ENCODE data around the gene GSTO1. TPM values are rescaled to one million over a fixed set of nuclear protein-coding genes. Genes with fewer than 3 reads are reported as not detected.

Gene GSTO1
- total and polyA plus RNA-seq, 2 of the 13 experiments (the other 11 are each of a cell fraction or from before 2014, with no cell fraction given), result 228 to 300 TPM

DNA sequence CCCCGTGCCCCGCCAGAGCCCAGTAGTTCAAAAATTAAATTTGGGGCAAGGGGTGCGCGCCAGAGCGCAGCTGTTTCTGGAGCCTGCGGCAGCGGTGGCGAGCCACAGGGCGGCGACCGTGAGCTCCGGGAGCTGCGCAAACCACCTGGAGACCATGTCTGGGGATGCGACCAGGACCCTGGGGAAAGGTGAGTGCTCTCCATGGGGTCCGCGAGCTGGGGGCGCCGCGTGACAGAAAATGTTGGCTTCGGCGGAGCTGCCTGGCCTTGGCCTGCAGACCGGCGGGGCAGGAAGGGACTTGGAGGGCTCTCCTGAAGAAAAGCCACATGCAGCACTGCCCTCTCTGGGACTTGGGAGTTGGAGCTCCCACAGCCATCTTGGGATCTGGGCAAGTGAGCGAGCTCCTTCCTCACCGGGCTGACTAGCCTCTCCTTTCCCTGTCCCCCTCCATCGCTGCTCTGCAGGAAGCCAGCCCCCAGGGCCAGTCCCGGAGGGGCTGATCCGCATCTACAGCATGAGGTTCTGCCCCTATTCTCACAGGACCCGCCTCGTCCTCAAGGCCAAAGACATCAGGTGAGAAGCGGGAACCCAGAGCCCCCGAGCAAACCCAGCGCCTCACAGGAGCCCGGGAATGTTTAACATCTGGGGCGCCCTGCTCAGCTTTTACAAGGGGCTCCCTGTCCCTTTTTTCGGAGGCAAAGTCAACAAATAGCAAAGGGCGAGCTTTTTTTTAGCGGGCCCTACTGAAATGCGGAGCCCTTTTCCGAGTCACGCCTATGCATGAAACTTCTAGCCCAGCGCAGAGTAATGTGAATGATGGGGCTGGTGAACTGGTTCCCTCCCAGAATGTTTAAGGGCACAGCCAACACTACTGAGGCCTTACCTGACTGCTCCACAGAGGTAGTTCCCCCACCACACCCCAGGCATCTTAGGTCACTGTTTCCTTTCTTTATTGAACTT, 20.4 kb downstream of the GSTO1 start (continued):
- TF ChIP-seq, protein P1, sequence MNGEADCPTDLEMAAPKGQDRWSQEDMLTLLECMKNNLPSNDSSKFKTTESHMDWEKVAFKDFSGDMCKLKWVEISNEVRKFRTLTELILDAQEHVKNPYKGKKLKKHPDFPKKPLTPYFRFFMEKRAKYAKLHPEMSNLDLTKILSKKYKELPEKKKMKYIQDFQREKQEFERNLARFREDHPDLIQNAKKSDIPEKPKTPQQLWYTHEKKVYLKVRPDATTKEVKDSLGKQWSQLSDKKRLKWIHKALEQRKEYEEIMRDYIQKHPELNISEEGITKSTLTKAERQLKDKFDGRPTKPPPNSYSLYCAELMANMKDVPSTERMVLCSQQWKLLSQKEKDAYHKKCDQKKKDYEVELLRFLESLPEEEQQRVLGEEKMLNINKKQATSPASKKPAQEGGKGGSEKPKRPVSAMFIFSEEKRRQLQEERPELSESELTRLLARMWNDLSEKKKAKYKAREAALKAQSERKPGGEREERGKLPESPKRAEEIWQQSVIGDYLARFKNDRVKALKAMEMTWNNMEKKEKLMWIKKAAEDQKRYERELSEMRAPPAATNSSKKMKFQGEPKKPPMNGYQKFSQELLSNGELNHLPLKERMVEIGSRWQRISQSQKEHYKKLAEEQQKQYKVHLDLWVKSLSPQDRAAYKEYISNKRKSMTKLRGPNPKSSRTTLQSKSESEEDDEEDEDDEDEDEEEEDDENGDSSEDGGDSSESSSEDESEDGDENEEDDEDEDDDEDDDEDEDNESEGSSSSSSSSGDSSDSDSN (CRISPR knock-in tag; IDR thresholded peaks at IDR 0.05), result no peak
- TF ChIP-seq CAMTA2 (CRISPR knock-in tag; IDR thresholded peaks at IDR 0.05; ENCODE audit: borderline replicate concordance) (peak; percentile 71; the same call in 1 of the 2 replicates), TEAD2 (CRISPR knock-in tag; IDR thresholded peaks at IDR 0.05) (no peak), NCOA5 (CRISPR knock-in tag; IDR thresholded peaks at IDR 0.05) (no peak), ZNF260 (CRISPR knock-in tag; IDR thresholded peaks at IDR 0.05; ENCODE audit: borderline replicate concordance, low read depth) (no peak), ZNF296 (CRISPR knock-in tag; conservative IDR thresholded peaks at IDR 0.05) (no peak), ZNF615 (CRISPR knock-in tag; IDR thresholded peaks at IDR 0.05; ENCODE audit: borderline replicate concordance) (no peak), FOSL1 (CRISPR knock-in tag; IDR thresholded peaks at IDR 0.05; ENCODE audit: borderline replicate concordance) (no peak), ZNF607 (CRISPR knock-in tag; IDR thresholded peaks at IDR 0.05; ENCODE audit: borderline replicate concordance) (no peak)
- TF ChIP-seq, protein P2, sequence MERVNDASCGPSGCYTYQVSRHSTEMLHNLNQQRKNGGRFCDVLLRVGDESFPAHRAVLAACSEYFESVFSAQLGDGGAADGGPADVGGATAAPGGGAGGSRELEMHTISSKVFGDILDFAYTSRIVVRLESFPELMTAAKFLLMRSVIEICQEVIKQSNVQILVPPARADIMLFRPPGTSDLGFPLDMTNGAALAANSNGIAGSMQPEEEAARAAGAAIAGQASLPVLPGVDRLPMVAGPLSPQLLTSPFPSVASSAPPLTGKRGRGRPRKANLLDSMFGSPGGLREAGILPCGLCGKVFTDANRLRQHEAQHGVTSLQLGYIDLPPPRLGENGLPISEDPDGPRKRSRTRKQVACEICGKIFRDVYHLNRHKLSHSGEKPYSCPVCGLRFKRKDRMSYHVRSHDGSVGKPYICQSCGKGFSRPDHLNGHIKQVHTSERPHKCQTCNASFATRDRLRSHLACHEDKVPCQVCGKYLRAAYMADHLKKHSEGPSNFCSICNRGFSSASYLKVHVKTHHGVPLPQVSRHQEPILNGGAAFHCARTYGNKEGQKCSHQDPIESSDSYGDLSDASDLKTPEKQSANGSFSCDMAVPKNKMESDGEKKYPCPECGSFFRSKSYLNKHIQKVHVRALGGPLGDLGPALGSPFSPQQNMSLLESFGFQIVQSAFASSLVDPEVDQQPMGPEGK (CRISPR knock-in tag; IDR thresholded peaks at IDR 0.05), result no peak
- TF ChIP-seq, protein P3, sequence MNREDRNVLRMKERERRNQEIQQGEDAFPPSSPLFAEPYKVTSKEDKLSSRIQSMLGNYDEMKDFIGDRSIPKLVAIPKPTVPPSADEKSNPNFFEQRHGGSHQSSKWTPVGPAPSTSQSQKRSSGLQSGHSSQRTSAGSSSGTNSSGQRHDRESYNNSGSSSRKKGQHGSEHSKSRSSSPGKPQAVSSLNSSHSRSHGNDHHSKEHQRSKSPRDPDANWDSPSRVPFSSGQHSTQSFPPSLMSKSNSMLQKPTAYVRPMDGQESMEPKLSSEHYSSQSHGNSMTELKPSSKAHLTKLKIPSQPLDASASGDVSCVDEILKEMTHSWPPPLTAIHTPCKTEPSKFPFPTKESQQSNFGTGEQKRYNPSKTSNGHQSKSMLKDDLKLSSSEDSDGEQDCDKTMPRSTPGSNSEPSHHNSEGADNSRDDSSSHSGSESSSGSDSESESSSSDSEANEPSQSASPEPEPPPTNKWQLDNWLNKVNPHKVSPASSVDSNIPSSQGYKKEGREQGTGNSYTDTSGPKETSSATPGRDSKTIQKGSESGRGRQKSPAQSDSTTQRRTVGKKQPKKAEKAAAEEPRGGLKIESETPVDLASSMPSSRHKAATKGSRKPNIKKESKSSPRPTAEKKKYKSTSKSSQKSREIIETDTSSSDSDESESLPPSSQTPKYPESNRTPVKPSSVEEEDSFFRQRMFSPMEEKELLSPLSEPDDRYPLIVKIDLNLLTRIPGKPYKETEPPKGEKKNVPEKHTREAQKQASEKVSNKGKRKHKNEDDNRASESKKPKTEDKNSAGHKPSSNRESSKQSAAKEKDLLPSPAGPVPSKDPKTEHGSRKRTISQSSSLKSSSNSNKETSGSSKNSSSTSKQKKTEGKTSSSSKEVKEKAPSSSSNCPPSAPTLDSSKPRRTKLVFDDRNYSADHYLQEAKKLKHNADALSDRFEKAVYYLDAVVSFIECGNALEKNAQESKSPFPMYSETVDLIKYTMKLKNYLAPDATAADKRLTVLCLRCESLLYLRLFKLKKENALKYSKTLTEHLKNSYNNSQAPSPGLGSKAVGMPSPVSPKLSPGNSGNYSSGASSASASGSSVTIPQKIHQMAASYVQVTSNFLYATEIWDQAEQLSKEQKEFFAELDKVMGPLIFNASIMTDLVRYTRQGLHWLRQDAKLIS (CRISPR knock-in tag; IDR thresholded peaks at IDR 0.05), result no peak

Measured in HepG2 (cell line).